ENCODE measurements around the gene PSG7. TPM values are rescaled to one million over a fixed set of nuclear protein-coding genes. Genes with fewer than 3 reads are reported as not detected.

The PSG7 gene
- total RNA-seq, 1 experiment from 2014 or later = not detected

Other genes with a start within 250 kb of the PSG7 start
- not detected in 2 replicates for gene PSG3, start 196.7 kb downstream of the PSG7 start, total RNA-seq (2014; rRNA removed; shearing (Covaris generic))
- not detected in 2 replicates for gene PSG8, start 171.5 kb downstream of the PSG7 start, total RNA-seq (2014; rRNA removed; shearing (Covaris generic))
- 0.05 TPM in 1 of 2 replicates, not detected in the other for gene PSG1, start 57.5 kb downstream of the PSG7 start, total RNA-seq (2014; rRNA removed; shearing (Covaris generic))
- gene PSG6, start 19.3 kb downstream of the PSG7 start, total RNA-seq (2014; rRNA removed; shearing (Covaris generic)) = not detected in 2 replicates
- gene PSG11, start 89.3 kb upstream of the PSG7 start, total RNA-seq (2014; rRNA removed; shearing (Covaris generic)) = not detected in 2 replicates
- gene PSG2, start 145.5 kb upstream of the PSG7 start, total RNA-seq (2014; rRNA removed; shearing (Covaris generic)) = not detected in 2 replicates
- 0.82 TPM in 1 of 2 replicates, not detected in the other for gene PSG5, start 249.3 kb upstream of the PSG7 start, total RNA-seq (2014; rRNA removed; shearing (Covaris generic))